ENCODE data around the gene BPIFB3.

The BPIFB3 gene

GRCh38 chr20:33075281-33075680 lies 21.6 kb downstream of the BPIFB3 start (continued):
- TF ChIP-seq, protein P1, sequence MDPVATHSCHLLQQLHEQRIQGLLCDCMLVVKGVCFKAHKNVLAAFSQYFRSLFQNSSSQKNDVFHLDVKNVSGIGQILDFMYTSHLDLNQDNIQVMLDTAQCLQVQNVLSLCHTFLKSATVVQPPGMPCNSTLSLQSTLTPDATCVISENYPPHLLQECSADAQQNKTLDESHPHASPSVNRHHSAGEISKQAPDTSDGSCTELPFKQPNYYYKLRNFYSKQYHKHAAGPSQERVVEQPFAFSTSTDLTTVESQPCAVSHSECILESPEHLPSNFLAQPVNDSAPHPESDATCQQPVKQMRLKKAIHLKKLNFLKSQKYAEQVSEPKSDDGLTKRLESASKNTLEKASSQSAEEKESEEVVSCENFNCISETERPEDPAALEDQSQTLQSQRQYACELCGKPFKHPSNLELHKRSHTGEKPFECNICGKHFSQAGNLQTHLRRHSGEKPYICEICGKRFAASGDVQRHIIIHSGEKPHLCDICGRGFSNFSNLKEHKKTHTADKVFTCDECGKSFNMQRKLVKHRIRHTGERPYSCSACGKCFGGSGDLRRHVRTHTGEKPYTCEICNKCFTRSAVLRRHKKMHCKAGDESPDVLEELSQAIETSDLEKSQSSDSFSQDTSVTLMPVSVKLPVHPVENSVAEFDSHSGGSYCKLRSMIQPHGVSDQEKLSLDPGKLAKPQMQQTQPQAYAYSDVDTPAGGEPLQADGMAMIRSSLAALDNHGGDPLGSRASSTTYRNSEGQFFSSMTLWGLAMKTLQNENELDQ (tag by site-specific recombination; IDR thresholded peaks at IDR 0.05; ENCODE audit: low read depth), result no peak
- TF ChIP-seq ZNF645 (tag by site-specific recombination; IDR thresholded peaks at IDR 0.05) (no peak), BCL11A (tag by site-specific recombination; IDR thresholded peaks at IDR 0.05; ENCODE audit: low read depth) (no peak), PRDM1 (tag by site-specific recombination; IDR thresholded peaks at IDR 0.05) (no peak), EGR2 (tag by site-specific recombination; IDR thresholded peaks at IDR 0.05; ENCODE audit: low read depth) (no peak), ZNF37A (tag by site-specific recombination; IDR thresholded peaks at IDR 0.05) (no peak), ZSCAN30 (tag by site-specific recombination; IDR thresholded peaks at IDR 0.05) (no peak), HOXC10 (CRISPR knock-in tag; IDR thresholded peaks at IDR 0.05) (no peak)

DNA sequence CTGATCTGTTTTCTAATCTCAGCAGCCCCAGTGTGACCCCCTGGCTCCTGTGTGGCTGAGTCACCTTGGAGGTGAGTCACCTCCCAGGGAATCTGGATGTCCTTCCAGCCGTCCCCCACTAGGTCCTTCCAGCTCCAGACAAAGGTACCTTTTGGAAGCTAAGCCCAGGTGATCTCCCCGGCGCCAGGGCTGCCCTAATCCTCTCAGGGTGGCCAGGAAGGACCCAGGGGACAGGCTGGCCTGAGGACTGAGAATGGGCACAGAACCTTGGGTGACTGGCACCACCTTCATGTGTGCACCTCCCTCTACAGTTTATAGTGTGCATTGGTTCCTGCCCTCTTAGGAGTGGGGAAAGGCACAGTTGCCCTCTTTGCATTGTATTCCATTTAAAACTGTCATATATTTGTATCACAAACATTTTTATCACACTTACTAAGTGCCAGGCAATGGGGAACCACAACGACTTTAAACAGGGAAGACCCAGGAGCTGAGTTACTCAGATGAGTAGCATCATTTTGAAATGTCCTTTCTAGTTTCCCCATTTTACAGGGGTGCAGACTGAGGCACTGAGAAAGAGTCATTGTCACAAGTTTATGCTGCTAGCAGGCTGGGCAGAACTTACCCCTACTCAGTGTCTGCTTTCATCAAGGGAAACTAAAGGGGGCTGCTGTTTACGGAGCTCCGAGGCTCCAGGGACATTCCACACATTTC lies 23.1 kb downstream of the BPIFB3 start:
- Histone ChIP-seq H3K27ac (ENCODE audit: extremely low read depth, low read depth, low read length) (no peak overlapping the region), H3K4me3 (ENCODE audit: low read depth, low read length) (no peak overlapping the region), H3K9me3 (ENCODE audit: control insufficient read depth, insufficient read depth, low read depth, low read length) (no peaks in the 10 kb centered on the region), H3K4me1 (ENCODE audit: control insufficient read depth, insufficient read depth, low read length) (no peaks in the 10 kb centered on the region), H3K36me3 (ENCODE audit: control insufficient read depth in 2 of 2, insufficient read depth in 1 of 2, low read length in 2 of 2) (no peaks in the 10 kb centered on the region)
- ChIA-PET POLR2A (no interaction called here), CTCF (interaction anchor here (0.5 to 1.4 kb wide), 12 partner anchors 16 to 290 kb away, joined by 3 to 5 read pairs (median 4); no protein-coding TSS in a partner anchor)
- TF ChIP-seq ZBTB20 (tag by site-specific recombination; IDR thresholded peaks at IDR 0.05) (0 out of 2 replicates have a peak, but pooled peaks have one; percentile 36), ZNF654 (tag by site-specific recombination; IDR thresholded peaks at IDR 0.05; ENCODE audit: low read depth) (peak; percentile 32), ZIC2 (tag by site-specific recombination; IDR thresholded peaks at IDR 0.05) (0 out of 2 replicates have a peak, but pooled peaks have one; percentile 26), KLF16 (tag by site-specific recombination; IDR thresholded peaks at IDR 0.05) (no peak), ZNF350 (tag by site-specific recombination; IDR thresholded peaks at IDR 0.05) (no peak), GLIS1 (tag by site-specific recombination; IDR thresholded peaks at IDR 0.05) (peak; percentile 80), ZSCAN18 (tag by site-specific recombination; IDR thresholded peaks at IDR 0.05) (no peak), ZNF354C (tag by site-specific recombination; IDR thresholded peaks at IDR 0.05; ENCODE audit: borderline replicate concordance, low read depth) (no peak), REPIN1 (tag by site-specific recombination; IDR thresholded peaks at IDR 0.05; ENCODE audit: low read depth) (no peak), ZNF600 (tag by site-specific recombination; IDR thresholded peaks at IDR 0.05) (no peak), ZNF292 (tag by site-specific recombination; IDR thresholded peaks at IDR 0.05; ENCODE audit: borderline replicate concordance, low read depth) (no peak), ZNF426 (tag by site-specific recombination; IDR thresholded peaks at IDR 0.05) (no peak), GLIS2 (tag by site-specific recombination; IDR thresholded peaks at IDR 0.05) (0 out of 2 replicates have a peak, but pooled peaks have one; percentile 32), ZNF132 (tag by site-specific recombination; IDR thresholded peaks at IDR 0.05; ENCODE audit: borderline replicate concordance) (no peak), ZNF658 (tag by site-specific recombination; IDR thresholded peaks at IDR 0.05) (no peak)
- TF ChIP-seq, protein P2, sequence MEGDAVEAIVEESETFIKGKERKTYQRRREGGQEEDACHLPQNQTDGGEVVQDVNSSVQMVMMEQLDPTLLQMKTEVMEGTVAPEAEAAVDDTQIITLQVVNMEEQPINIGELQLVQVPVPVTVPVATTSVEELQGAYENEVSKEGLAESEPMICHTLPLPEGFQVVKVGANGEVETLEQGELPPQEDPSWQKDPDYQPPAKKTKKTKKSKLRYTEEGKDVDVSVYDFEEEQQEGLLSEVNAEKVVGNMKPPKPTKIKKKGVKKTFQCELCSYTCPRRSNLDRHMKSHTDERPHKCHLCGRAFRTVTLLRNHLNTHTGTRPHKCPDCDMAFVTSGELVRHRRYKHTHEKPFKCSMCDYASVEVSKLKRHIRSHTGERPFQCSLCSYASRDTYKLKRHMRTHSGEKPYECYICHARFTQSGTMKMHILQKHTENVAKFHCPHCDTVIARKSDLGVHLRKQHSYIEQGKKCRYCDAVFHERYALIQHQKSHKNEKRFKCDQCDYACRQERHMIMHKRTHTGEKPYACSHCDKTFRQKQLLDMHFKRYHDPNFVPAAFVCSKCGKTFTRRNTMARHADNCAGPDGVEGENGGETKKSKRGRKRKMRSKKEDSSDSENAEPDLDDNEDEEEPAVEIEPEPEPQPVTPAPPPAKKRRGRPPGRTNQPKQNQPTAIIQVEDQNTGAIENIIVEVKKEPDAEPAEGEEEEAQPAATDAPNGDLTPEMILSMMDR (tag by site-specific recombination; IDR thresholded peaks at IDR 0.05), result peak; percentile 25; the same call in 1 of the 2 replicates
- TF ChIP-seq, protein P3, sequence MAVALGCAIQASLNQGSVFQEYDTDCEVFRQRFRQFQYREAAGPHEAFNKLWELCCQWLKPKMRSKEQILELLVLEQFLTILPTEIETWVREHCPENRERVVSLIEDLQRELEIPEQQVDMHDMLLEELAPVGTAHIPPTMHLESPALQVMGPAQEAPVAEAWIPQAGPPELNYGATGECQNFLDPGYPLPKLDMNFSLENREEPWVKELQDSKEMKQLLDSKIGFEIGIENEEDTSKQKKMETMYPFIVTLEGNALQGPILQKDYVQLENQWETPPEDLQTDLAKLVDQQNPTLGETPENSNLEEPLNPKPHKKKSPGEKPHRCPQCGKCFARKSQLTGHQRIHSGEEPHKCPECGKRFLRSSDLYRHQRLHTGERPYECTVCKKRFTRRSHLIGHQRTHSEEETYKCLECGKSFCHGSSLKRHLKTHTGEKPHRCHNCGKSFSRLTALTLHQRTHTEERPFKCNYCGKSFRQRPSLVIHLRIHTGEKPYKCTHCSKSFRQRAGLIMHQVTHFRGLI (tag by site-specific recombination; IDR thresholded peaks at IDR 0.05), result no peak

Data from HEK293 (cell line).